ENCODE data around the gene GPR39.

GPR39 gene

GRCh38 chr2:132641819-132642218, 225.2 kb downstream of the GPR39 start:
- no peak for DNase-seq (ENCODE audit: low spot score)

- DNase-seq (ENCODE audit: low spot score) = no peak
Measured at GRCh38 chr2:132642415-132642814, 225.8 kb downstream of the GPR39 start.

GRCh38 chr2:132645176-132645575, 228.6 kb downstream of the GPR39 start:
- no peak for DNase-seq (ENCODE audit: low spot score)

- no peak for DNase-seq (ENCODE audit: low spot score)
Measured at GRCh38 chr2:132645722-132646539, 229.3 kb downstream of the GPR39 start.

DNA sequence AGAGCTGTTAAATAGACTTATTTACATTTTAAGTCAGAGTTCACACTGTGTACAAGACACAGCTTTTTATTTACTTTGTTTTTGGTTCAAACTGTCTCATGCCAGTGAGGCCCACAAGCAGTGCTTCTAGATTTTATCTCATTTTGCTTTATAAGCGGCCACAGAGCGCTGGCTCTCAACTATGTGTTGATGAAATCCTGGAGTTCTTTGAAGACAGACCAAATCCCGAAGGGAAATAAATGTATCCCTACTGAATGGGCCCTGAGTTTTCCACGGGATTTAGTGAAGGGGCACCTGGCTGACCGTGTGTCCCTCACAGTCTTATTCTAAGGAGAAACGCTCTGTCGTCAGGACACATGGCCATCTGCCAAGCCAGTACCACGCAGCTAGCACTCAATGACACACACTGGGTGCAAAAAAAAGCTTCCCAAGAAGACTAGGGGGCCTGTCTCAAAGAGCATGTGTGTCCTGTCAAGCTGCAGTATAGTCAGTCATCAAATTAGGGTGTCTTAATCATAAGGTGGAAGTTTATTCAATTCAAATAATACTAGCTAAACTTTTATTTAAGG, 230.0 kb downstream of the GPR39 start:
- DNase-seq (ENCODE audit: low spot score) = no peak

DNA sequence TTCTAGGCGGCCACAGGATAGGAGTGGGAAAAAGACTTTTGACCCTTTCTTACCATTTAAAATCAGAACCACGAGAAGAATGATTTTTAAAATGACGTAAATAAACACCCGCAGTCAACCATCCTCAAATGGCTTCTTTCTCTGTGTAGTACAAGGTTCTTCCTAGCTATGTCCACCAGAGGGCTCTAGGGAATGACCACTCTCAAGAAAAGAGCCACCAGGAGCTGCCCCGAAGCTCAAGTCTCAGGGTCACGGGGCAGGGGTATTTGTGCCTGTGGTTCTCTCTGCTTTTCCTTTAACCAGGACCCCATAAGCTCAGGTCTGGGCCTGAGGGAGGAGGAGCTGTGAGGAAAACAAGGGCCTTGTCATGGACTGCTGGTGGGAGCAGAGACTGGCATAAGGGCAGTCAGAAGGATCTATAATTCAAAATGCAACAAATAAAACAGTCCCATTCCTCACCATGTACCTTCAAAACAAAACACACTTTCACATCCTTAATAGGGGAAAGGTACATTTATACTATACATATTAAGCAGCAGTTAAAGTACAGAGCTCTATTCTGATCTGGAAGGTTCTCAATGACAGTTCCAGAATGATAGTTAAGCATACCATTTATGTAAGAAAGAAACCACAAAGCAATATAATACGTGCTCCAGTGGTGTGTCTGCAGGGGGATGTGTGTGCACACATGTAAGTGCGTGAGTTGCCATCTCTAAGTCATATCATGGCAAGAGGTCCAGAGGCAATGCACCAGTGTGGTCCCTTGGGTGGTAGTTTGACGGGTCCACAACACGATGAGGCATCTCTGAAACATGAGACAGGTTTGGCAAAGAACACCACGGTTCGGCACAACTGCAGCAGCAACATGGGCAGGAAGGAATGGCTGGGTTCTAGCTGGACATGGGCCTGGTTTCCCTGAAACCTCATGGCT, 234.8 kb downstream of the GPR39 start:
- DNase-seq (ENCODE audit: low spot score) = no peak

DNA sequence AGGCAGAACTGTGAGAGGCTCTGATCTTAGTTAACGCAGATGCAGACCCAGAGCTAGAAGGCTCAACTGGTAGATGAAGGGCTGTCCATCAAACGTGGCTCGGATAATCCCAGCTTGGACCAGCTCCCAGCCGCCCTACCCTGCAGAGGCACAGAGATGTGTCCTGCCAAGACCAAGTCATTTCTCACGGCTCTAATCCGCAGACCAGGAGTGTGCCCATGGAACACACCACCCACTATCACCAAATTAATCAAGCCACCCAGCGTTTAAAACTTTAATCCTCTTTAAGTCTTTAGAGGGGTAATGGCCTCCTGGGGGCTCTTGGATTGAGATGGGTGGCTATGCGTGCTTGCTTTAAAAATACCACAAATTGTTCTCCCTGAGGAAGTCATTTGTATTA, 235.9 kb downstream of the GPR39 start:
- DNase-seq (ENCODE audit: low spot score) = no peak

GRCh38 chr2:132654335-132654734, 237.7 kb downstream of the GPR39 start:
- DNase-seq (ENCODE audit: low spot score) = no peak

- DNase-seq (ENCODE audit: low spot score) = no peak
Measured at GRCh38 chr2:132654968-132655367, 238.4 kb downstream of the GPR39 start.

DNA sequence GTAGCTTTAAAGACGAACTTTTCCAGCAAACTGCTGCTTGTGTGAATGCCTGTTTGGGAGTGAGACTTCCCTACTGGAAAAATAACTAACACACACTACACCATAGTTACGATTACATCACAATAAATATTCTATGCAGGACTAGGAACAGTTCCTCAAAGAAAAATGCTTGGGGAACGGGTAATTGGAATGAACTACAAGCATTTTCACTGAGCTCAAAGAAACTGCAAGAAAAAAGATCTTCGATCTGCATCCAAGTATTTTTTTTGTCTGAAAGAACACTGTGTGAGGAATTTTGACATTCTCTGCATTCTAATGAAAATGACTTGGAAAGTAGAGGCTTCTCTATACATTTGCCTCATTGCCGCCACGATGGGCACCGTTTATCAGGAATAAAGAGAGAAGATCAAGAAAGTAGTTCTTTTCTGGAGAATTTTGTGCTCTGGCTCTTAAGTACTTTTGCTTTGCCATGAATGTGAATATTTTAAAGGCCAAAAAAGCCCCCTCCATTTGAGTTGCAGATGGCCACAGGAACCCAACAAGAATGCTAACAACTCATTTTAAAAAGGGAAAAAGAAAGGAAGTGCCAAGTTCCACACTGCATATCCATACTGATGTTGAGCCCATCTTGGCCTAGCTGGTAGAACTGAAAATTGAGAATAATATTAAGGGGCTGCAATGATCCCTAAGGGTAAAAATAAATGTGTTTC, 239.8 kb downstream of the GPR39 start:
- DNase-seq (ENCODE audit: low spot score) = no peak

DNA sequence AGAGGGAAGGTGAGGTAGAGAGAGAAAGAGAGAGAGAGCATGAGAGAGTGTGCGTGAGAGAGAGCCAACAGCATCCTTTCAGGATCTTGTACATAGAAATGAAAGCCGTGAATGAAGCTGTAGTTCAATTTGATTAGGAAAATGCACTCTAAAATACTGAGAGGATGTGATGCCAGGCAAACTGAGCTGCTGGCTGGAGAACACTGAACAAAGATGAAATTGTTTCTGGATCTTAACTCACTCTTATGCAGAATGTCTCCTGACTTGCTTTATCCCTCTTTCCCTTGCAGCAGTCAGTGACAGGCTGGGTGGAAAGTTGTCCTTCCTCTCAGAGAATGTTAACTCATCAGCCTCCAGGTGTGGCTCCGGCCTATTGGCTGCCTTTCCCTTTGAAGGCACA, 242.7 kb downstream of the GPR39 start:
- no peak for DNase-seq (ENCODE audit: low spot score)

DNA sequence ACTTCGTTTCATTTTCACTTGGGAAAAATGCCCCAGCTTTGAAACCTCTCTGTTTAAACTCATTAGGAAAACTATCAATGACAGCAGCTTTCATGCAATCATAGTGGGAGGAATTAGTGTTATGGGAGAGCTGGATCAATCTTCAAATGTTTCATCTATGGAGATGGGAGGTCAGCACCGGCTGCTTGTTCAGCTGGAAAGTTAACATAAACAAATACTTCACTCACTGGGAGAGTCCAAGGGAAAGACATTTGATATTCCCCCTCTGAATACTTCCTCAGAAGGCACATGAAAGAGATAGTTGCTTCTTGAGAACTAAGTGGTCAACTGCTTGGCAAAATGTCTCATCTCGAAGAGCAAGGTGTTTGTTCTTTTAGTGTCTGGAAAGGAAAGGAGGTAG, 246.1 kb downstream of the GPR39 start:
- DNase-seq (ENCODE audit: low spot score) = no peak

- DNase-seq (ENCODE audit: low spot score) = no peak
Measured at GRCh38 chr2:132664096-132664495, 247.5 kb downstream of the GPR39 start.

DNA sequence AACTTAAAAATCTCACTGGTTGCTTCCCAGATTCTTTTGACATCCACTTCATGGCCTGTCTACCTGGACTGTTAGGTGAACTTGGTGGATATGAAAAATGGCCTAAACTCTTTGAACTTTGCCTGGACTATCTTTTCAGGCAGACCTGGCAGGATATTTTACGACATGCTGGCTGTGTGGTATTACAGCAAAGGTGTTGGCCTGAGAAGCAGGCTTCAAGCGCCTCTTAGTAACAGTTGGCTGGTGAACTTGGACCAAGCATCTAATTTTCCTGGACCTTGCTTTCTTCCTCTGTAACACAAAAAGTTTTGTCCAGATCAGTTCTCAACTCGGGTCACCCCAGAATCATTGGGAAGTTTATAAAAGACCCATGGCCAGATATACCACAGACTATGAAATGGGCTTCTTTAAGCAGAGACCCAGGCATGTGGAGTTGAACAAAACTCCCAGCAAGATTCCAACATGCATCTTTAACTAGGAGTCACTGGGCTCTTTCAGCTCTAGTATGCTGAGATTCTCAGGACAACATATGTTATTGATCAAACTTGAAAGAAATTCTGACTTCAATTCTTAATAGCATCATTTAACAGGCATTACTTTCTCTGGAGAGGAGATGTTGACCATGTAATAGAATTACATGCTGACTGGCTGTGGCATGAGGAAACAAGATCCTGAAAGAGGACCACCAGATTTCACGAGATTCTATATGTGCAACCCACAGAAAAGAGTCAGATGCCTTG, 249.0 kb downstream of the GPR39 start:
- DNase-seq (ENCODE audit: low spot score) = no peak

DNA sequence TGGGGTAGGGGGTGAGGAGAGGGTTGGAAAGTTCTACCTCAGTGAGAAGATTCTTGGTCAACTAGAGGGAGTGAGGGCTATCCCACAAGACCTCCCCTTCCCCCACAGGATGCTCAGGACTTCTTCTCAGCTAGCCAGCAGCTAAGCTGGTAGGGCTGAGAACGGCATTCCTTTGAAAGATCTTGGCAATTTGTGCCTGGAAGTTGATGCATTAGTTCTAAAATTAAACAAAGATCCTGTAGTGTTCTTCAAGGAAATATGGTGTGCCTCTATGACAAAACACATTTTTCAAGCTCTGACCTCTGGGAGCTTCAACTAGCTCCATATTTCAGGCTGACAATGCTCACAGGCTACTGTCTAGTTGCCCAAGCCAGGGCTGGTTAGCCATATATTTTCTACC, 251.1 kb downstream of the GPR39 start:
- DNase-seq (ENCODE audit: low spot score) = no peak

GRCh38 chr2:132668189-132668823, 251.7 kb downstream of the GPR39 start:
- DNase-seq (ENCODE audit: low spot score) = peak; percentile 66

DNA sequence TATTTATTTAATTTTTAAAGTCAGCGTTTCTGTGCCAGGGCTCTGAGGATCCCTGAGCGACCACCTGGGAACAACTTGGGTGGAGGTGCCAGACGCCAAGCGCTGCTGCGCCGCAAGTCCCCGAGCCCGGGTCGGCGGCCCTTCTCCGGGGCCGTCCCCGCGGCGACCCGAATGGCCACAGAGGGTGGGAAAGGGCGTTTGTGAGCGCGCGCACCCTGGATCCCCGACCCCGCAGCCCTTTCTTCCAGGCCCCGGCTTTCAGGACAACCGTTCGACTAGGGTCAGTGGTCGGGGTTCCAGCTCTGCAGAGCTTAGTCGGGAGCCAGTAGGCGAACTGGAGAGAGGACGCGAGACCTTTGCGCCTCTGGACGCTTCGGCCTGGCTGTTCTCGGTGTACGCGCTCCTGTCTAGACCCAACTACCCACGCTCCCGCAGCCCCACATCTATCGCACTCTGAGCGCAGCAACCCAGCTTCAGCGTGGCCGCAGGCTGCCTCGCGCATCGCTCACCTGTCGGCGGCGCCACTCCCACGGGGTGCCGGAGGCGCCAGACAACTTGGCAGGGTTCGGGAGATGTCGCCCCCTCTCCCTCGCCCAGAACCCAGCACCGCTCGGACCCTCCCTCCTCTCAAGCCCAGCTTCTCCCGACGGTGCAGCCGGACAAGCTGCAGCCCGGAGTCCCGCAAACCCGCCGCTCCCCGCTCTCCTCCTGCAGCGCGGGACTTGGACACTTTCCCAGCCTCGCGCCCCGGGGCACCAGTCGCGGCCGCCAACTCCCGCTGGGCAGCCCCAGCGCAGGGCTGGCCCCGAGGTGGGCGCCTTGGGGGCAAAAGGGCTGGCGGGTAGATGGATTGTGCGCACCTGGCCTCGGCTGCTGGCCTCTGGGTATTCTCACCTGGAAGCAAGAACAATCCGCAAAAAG, 252.6 kb downstream of the GPR39 start:
- no peak for DNase-seq (ENCODE audit: low spot score)

DNA sequence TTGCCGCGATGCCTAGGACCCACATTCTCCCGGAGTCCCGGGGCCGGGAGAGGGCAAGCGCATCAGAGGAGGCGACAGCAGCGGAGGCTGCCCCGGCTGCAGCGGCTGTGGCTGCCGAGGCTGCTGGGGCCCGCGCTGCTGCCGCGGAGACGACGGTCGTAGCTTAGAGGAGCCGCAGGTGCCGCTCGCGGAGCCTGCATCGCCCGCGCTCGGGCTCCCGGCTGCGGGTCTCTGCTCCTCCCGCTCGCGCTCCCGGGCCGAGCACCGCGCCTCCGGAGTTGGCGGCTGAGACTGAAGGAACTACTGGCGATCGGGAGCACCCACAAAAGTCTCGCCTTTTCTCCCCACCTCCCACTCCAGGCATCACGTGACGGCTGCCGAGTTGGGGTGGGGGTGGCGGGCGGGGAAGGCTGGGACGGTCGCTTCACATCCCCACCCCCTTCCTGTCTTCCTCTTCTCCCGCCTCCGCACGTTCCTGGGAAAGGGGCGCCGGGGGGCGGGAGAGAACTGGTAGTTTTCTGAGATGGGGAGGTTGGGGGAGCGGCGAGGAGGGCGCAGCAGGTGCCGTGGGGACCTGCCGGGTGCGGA, 253.4 kb downstream of the GPR39 start, which contains the start of gene LYPD1:
Gene LYPD1 (minus strand): TSS at position 298 of the 588 bp plus-strand sequence. CDS start 273 bp downstream, at position 25.
- DNase-seq (ENCODE audit: low spot score) = peak; percentile 69

DNA sequence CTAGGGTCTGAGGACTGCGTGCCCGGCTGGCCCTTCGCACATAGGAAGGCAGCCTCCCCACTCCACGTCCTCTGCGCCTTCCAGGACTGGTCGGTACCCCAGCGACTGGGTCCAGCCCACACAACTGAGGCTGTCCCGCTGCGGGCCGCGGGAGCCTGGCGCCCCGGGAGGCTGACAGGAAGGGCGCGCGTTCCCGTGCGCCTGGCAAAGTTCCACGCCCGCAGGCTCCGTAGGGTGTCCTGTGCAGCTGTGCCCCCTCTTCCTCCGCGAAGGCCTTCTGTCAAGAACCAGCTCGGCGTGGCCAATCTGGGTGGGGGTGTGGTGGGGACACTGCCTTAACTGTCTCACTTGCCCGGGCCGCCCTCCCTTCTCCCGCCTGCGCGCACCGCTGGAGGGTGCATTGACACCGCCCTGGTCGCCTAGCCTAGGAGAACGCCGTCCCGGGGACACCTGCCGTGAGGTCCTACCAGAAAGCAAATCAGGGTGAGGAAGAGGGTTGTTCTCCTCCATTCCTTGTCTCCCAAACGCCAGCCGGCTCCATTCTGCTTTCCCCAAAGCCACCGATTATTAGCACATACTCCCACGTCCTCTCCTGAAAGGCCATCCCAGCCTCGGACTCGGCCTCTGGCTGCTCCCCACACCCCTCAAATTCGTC, 254.0 kb downstream of the GPR39 start:
- DNase-seq (ENCODE audit: low spot score) = peak; percentile 66
